Neural cell (in vitro differentiated cells): ENCODE measurements around the gene PTGFR. TPM values are rescaled to one million over a fixed set of nuclear protein-coding genes. Genes with fewer than 3 reads are reported as not detected.

ENCODE experiments used
- H2AFZ ChIP-seq: fragments of 200-600, 300-800 bp; sonication (generic), shearing (Covaris generic); 2 replicates; pipeline ENCODE4 v1.6.0; 2014; ENCODE audit warnings: low read depth, mild to moderate bottlenecking, antibody characterized with exemption, low read length, moderate library complexity
- H3F3A ChIP-seq: fragments of 200-600 bp; shearing (Covaris generic); 2 replicates; pipeline ENCODE4 v1.6.1; 2016; ENCODE audit warnings: mild to moderate bottlenecking, moderate library complexity, mixed read lengths, antibody characterized with exemption, low read length; ENCODE audit not compliant: insufficient read depth, poor library complexity, severe bottlenecking
- H3K27ac ChIP-seq: fragments of 200-600, 300-800 bp; sonication (generic), shearing (Covaris generic); 2 replicates; pipeline ENCODE4 v1.5.1; 2014; ENCODE audit warnings: mild to moderate bottlenecking, low read length, moderate library complexity
- H3K27me3 ChIP-seq: fragments of 300-800, 200-600 bp; sonication (generic), shearing (Covaris generic); 2 replicates; pipeline ENCODE4 v1.6.0; 2014; ENCODE audit warnings: mild to moderate bottlenecking, low read depth, low read length, moderate library complexity; ENCODE audit not compliant: insufficient read depth
- H3K36me3 ChIP-seq: fragments of 300-800, 200-600 bp; sonication (generic), shearing (Covaris generic); 2 replicates; pipeline ENCODE4 v1.5.1; 2014; ENCODE audit warnings: mild to moderate bottlenecking, antibody characterized with exemption, low read length, moderate library complexity; ENCODE audit not compliant: insufficient read depth
- H3K4me2 ChIP-seq: fragments of 300-800, 200-600 bp; sonication (generic), shearing (Covaris generic); 2 replicates; pipeline ENCODE4 v1.6.0; 2014; ENCODE audit warnings: mild to moderate bottlenecking, low read length
- H3K4me3 ChIP-seq: fragments of 300-800, 200-600 bp; sonication (generic), shearing (Covaris generic); 2 replicates; pipeline ENCODE4 v1.5.1; 2014; ENCODE audit warnings: mild to moderate bottlenecking, low read length, moderate library complexity
- H3K79me2 ChIP-seq: fragments of 200-600 bp; shearing (Covaris generic); replicated peaks from 2 replicates; pipeline ENCODE4 v1.6.0; 2014; ENCODE audit warnings: mild to moderate bottlenecking, low read length, moderate library complexity; ENCODE audit not compliant: insufficient read depth
- H3K9ac ChIP-seq: fragments of 300-800, 200-600 bp; sonication (generic), shearing (Covaris generic); 2 replicates; pipeline ENCODE4 v1.6.1; 2016; ENCODE audit warnings: mild to moderate bottlenecking, low read length, mixed read lengths
- H3K9me2 ChIP-seq: fragments of 200-600 bp; shearing (Covaris generic); 2 replicates; pipeline ENCODE4 v1.6.1; 2016; ENCODE audit warnings: mild to moderate bottlenecking, low read length, mixed read lengths; ENCODE audit not compliant: insufficient read depth
- H3K9me3 ChIP-seq: fragments of 200-600, 300-800 bp; sonication (generic), shearing (Covaris generic); 2 replicates; pipeline ENCODE4 v1.6.1; 2016; ENCODE audit warnings: mild to moderate bottlenecking, mixed run types, low read length, moderate library complexity, mixed read lengths
- H4K20me1 ChIP-seq: fragments of 200-600 bp; shearing (Covaris generic); 2 replicates; pipeline ENCODE4 v1.6.1; 2016; ENCODE audit warnings: mild to moderate bottlenecking, mixed run types; ENCODE audit not compliant: insufficient read depth
- EP300 ChIP-seq: fragments of 450-650 bp; conservative IDR thresholded peaks from 2 replicates; pipeline ENCODE4 v1.6.1; 2014; ENCODE audit warnings: antibody characterized with exemption, mild to moderate bottlenecking, moderate library complexity; ENCODE audit not compliant: poor library complexity, severe bottlenecking
- EZH2 ChIP-seq: fragments of 200-600, 300-800 bp; shearing (Covaris generic), sonication (generic); IDR thresholded peaks from 2 replicates; pipeline ENCODE4 v1.6.1; 2014; ENCODE audit warnings: antibody characterized with exemption, low read length, borderline replicate concordance, mild to moderate bottlenecking; ENCODE audit not compliant: insufficient read depth, poor library complexity, severe bottlenecking
- MXI1 ChIP-seq: fragments of 450-650 bp; conservative IDR thresholded peaks from 2 replicates; pipeline ENCODE4 v1.6.1; 2014; ENCODE audit warnings: antibody characterized with exemption, mild to moderate bottlenecking; ENCODE audit not compliant: poor library complexity, severe bottlenecking
- POLR2AphosphoS5 ChIP-seq: IDR thresholded peaks from 2 replicates; pipeline ENCODE4 v1.6.1; 2012
- RAD21 ChIP-seq: fragments of 450-650 bp; conservative IDR thresholded peaks from 2 replicates; pipeline ENCODE4 v1.6.1; 2014; ENCODE audit warnings: antibody characterized with exemption, mild to moderate bottlenecking, moderate library complexity
- REST ChIP-seq: IDR thresholded peaks from 2 replicates; pipeline ENCODE4 v1.6.1; 2012; ENCODE audit warnings: borderline replicate concordance
- SMC3 ChIP-seq: fragments of 450-650 bp; conservative IDR thresholded peaks from 2 replicates; pipeline ENCODE4 v1.6.1; 2014; ENCODE audit warnings: antibody characterized with exemption, mild to moderate bottlenecking, moderate library complexity; ENCODE audit not compliant: poor library complexity
- TAF1 ChIP-seq: IDR thresholded peaks from 2 replicates; pipeline ENCODE4 v1.6.1; 2012; ENCODE audit warnings: low read depth
- polyA plus RNA-seq: library from polyadenylated mRNA; depleted of rRNA; stranded (reverse); fragments of >200 nt; gene quantifications from 2 replicates; pipeline ENCODE4 v1.2.3, GENCODE V29; 2014
- TF ChIP-seq, protein P1 (sequence below): fragments of 450-650 bp; IDR thresholded peaks from 2 replicates; pipeline ENCODE4 v1.5.1; 2014; ENCODE audit warnings: antibody characterized with exemption, mild to moderate bottlenecking, moderate library complexity; ENCODE audit not compliant: poor library complexity, severe bottlenecking

The PTGFR gene
- polyA plus RNA-seq, 1 donor from 2014 or later, result 0.54 TPM

DNA sequence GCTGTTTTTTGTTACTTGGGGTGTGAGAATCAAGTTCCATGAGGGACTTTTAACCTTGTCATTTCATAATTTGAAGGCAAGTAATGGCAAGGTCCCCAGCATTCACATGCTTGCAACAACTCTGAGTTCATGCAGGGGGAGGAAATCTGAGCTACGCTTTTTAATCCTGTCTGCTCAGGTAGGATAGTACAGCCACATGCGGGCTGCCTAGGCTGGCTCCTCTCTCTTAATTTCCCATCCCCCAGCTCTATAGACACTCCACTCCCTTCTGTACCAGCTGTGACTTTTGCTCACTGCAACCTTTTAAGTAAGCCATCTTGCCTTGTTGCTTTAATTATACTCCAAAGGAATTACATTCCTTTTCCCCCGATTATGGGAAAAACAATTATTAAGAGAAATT, 30.1 kb downstream of the PTGFR start:
- TF ChIP-seq EP300 (no peak), SMC3 (no peak), MXI1 (no peak), EZH2 (no peak), TAF1 (no peak), RAD21 (no peak), REST (no peak), POLR2AphosphoS5 (no peak)
- TF ChIP-seq, protein P1, sequence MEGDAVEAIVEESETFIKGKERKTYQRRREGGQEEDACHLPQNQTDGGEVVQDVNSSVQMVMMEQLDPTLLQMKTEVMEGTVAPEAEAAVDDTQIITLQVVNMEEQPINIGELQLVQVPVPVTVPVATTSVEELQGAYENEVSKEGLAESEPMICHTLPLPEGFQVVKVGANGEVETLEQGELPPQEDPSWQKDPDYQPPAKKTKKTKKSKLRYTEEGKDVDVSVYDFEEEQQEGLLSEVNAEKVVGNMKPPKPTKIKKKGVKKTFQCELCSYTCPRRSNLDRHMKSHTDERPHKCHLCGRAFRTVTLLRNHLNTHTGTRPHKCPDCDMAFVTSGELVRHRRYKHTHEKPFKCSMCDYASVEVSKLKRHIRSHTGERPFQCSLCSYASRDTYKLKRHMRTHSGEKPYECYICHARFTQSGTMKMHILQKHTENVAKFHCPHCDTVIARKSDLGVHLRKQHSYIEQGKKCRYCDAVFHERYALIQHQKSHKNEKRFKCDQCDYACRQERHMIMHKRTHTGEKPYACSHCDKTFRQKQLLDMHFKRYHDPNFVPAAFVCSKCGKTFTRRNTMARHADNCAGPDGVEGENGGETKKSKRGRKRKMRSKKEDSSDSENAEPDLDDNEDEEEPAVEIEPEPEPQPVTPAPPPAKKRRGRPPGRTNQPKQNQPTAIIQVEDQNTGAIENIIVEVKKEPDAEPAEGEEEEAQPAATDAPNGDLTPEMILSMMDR, result no peak
- Histone ChIP-seq H3K4me3 (no peak overlapping the region), H3K9me3 (no peaks in the 10 kb centered on the region), H3K9ac (no peak overlapping the region), H3K27ac (no peak overlapping the region), H3F3A (no peaks in the 10 kb centered on the region), H4K20me1 (no peaks in the 10 kb centered on the region), H3K27me3 (no peaks in the 10 kb centered on the region), H3K4me2 (no peak overlapping the region), H3K36me3 (no peaks in the 10 kb centered on the region), H3K79me2 (no peaks in the 10 kb centered on the region), H3K9me2 (no peaks in the 10 kb centered on the region), H2AFZ (no peak overlapping the region)

DNA sequence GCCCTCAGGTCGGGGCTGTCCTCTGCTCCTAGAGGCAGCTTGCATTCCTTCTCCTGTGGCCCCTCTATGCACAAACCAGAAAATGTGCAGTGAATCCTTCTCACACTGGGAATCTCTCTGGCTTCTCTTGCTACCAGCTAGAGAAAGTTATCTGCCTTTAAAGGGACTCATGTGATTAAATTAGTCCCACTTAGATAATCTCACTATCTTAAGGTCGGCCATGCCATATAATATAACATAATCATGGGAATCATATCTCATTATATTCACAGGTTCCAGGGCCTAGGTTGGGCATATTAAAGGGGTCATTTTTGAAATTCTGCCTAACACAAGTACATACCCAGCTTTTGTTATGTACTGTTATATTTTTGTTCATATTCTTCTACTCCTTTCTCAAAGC, 31.4 kb downstream of the PTGFR start:
- no peak overlapping the region for H3K4me2 ChIP-seq
- no peaks in the 10 kb centered on the region for H4K20me1 ChIP-seq
- H3K9me2 ChIP-seq, result no peaks in the 10 kb centered on the region
- no peaks in the 10 kb centered on the region for H3K9me3 ChIP-seq
- H3K27ac ChIP-seq, result no peak overlapping the region
- H3F3A ChIP-seq, result no peaks in the 10 kb centered on the region
- H3K9ac ChIP-seq, result no peak overlapping the region
- H2AFZ ChIP-seq, result no peak overlapping the region
- no peaks in the 10 kb centered on the region for H3K79me2 ChIP-seq
- H3K4me3 ChIP-seq, result no peak overlapping the region
- no peaks in the 10 kb centered on the region for H3K36me3 ChIP-seq
- TF ChIP-seq RAD21, result no peak
- TF ChIP-seq MXI1, result no peak
- TF ChIP-seq EP300, result no peak
- no peak for TF ChIP-seq POLR2AphosphoS5
- TF ChIP-seq REST, result no peak
- no peaks in the 10 kb centered on the region for H3K27me3 ChIP-seq
